Left ventricle myocardium superior (tissue), 1 donor: ENCODE results near the gene U2AF2. TPM values are rescaled to one million over a fixed set of nuclear protein-coding genes. Genes with fewer than 3 reads are reported as not detected.
A peak's percentile ranks its signal among the peaks of the same experiment; 100 is the strongest.

ENCODE experiments used
- ATAC-seq: fragments of 200-7000 bp; cut with Tn5 transposase; one replicate; pipeline ENCODE4 v1.9.1; 2020; ENCODE audit warnings: mild to moderate bottlenecking, moderate library complexity
- DNase-seq: peaks from one replicate; pipeline ENCODE4 v3.0.0-alpha.2; 2020
- intact Hi-C: fragments of 100-400 bp; cut with micrococcal nuclease; formaldehyde crosslinking; loops from one replicate; pipeline ENCODE4 v1.11.0; 2022
- total RNA-seq: library from RNA; stranded (reverse); fragmentation: NEBNext Ultra II Directional; extraction: Animal tissue kit (Norgen Biotek cat#: 25700); gene quantifications from one replicate; pipeline ENCODE4 v1.2.1, GENCODE V29; 2021
- donor health status: DM: no; HTN: yes; CAD: no; lungs with severe emphysema.

U2AF2 gene
- total RNA-seq, 1 donor from 2014 or later, result 79.9 TPM

DNA sequence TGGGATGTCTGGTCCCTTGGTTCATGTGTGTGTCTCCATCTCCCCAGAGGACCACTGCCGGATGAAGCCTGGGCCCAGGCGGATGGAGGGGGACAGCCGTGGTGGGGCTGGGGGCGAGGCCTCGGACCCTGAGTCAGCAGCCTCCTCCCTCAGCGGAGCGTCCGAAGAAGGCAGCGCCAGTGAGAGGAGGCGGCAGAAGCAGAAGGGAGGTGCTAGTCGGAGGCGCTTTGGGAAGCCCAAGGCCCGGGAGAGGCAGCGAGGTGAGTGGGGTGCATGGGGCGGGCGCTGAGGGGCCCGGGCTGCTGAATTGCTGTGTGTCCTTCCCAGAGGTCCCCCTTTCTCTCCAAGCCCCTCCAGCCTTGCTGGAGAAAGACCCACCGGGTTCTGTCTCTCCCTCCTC, 3.6 kb upstream of the U2AF2 start:
- intact Hi-C loops, result no loop called here
- DNase-seq (no peak), ATAC-seq (no peak)

GRCh38 chr19:55652311-55653128, 2.3 kb upstream of the U2AF2 start:
- intact Hi-C loops, result no loop called here
- ATAC-seq (no peak), DNase-seq (peak; percentile 59)

DNA sequence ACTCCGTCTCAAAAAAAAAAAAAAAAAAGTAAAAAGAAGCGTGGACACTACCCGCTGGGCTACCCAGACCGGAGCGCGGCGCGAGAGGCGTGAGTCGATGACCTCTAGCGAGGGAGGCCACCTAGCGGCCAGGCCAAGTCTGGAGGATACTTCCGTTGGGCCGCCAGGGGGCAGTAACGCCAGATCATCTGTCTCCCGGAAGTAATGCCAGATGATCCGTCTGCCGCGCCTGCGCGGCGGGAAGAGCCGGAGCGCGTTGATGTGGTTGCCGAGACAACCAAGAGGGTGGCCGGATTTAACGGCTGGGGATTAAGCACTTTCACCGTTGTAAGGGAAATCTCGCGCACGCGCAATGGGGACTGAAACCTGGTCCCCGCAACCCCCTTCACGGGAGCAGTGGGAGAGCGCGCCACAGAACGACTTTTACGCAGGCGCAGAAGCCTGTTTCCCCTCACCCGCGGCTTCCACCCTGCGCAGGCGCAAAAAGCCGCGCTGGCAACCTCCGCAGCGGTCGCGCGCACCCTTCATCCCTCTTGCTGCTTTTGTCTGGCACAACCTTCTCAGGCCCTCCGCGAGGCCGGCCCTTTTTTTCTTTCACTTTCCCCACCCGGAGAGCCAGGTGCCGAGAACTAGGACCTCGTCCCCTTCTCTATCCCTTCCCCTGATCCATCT, 1.0 kb upstream of the U2AF2 start:
- DNase-seq (peak; percentile 98), ATAC-seq (peak; percentile 73)
- intact Hi-C loops, result no loop called here

DNA sequence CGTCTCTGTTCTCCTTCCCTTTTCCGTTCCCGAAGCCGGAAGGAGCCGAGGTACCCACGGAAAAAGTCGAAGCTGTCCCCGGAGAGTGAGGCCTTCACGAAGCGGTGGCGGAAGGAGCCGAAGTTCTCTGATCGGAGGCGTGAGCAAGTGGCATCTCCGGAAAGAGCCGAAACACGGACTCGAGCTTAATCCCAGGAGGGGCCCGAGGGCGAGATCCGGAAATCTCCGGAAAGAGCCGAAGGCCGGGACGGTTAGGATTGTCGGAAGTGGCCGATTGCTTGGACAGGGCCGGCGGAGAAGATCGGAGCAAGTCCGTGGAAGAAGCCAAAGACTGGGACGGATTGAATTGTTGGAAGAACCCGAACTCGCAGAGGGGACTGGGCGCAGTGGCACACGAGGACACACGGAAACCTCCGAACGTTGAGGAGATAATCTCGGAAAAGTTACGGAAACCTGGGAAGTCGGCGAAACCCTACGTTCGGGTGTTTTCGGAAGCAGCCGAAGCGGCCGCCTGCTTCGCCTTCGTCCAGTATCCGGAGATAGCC, 440 bp upstream of the U2AF2 start:
- ATAC-seq, result peak; percentile 77
- peak; percentile 99 for DNase-seq
- intact Hi-C loops, result no loop called here

DNA sequence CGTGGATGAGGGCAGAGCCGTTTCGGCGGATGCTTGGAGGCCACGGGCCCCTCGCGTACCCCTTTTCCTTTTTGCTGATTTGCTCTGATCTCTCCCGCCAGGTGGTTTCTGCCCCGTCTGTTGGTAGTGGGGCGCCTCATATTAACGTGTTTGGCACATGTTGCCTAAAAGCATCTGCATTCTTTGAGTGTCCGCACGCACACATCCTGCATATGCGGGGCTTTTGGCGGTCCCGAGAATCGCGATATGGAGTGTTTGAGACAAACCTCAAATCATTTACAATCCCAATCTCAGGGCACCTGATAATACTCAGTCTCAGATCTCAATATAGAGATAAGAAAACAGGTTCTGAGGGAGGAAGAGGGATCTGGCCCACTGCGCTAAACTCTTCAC, 809 bp downstream of the U2AF2 start:
- intact Hi-C loops, result no loop called here
- no peak for ATAC-seq
- DNase-seq, result no peak

DNA sequence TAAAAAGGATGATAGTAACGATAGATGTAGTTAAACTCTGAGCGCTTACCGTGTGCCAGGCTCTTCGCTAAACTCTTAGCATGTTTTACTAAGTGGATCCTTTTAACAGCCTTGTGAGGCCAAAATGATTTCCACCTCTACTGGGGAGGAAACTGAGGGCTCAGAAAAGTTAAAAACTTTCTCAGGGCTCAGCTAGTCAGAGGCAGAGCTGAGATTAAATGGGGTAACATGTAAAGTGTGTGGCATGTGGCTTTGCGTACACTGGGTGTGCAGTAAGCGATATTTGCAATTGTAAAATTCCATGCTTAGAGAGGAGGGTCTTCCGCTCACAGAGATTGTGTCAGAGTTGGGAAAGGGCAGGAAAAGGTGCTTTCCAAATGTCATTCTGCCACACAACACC, 1.7 kb downstream of the U2AF2 start:
- ATAC-seq, result no peak
- intact Hi-C loops, result no loop called here
- no peak for DNase-seq

GRCh38 chr19:55656988-55657747, 2.3 kb downstream of the U2AF2 start:
- intact Hi-C loops, result no loop called here
- ATAC-seq (no peak), DNase-seq (no peak)

DNA sequence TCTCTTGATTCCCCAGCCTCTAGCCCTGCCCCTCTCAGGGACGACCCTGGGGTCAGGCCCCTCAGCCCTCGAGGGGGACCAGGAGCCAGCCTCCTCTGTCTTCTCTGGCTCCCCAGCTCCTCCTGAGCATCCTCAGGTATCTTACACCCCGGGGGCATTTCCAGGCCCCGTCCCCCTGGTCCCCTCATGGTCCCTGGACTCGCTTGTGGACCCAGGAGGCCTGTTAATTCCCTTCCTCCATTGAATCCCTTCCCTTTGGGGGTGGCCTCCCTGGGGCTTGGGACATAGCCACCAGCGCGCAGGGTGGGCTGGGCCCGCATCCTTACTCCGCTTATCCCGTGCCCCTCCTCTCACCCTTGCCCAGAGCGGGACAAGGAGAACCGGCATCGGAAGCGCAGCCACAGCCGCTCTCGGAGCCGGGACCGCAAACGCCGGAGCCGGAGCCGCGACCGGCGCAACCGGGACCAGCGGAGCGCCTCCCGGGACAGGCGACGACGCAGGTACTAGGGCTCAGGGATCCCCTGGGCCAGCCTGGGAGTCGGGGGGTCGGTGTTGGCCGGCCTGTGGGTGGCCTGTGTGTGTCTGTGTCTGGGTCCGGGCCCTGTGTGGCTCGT, 4.1 kb downstream of the U2AF2 start:
- intact Hi-C loops, result no loop called here
- DNase-seq (no peak), ATAC-seq (no peak)

GRCh38 chr19:55659822-55660221, 5.0 kb downstream of the U2AF2 start:
- intact Hi-C loops, result no loop called here
- DNase-seq (no peak), ATAC-seq (no peak)

DNA sequence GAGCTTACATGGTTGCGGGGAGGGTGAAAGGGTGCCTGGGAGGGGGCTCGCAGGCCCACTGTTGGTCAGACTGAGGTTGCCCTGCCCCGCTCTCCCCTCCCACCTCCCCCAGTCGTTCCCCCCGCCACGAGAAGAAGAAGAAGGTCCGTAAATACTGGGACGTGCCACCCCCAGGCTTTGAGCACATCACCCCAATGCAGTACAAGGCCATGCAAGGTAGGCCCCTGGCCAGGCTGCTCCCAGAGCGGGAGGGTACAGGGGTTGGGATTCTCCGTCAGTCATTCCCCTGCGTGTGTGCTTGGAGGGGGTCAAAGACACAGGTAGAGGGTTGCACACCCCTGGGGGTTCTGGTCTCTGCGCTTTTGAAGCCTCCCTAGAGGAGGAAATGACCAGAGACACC, 5.6 kb downstream of the U2AF2 start:
- intact Hi-C loops, result no loop called here
- no peak for ATAC-seq
- DNase-seq, result no peak

GRCh38 chr19:55660991-55661390, 6.2 kb downstream of the U2AF2 start:
- ATAC-seq, result no peak
- intact Hi-C loops, result no loop called here
- no peak for DNase-seq

GRCh38 chr19:55661826-55662225, 7.0 kb downstream of the U2AF2 start:
- ATAC-seq (no peak), DNase-seq (no peak)

GRCh38 chr19:55663846-55664536, 9.2 kb downstream of the U2AF2 start:
- no peak for DNase-seq
- intact Hi-C loops, result no loop called here
- no peak for ATAC-seq

More at GRCh38 chr19:55661826-55662225, 7.0 kb downstream of the U2AF2 start:
- intact Hi-C loops, result no loop called here

GRCh38 chr19:55666343-55667005, 11.6 kb downstream of the U2AF2 start:
- intact Hi-C loops, result no loop called here
- no peak for ATAC-seq

GRCh38 chr19:55667006-55667381, 12.2 kb downstream of the U2AF2 start:
- intact Hi-C loops, result no loop called here

More at GRCh38 chr19:55666343-55667005, 11.6 kb downstream of the U2AF2 start:
- no peak for DNase-seq

GRCh38 chr19:55667511-55667910, 12.7 kb downstream of the U2AF2 start:
- no peak for DNase-seq
- intact Hi-C loops, result no loop called here
- ATAC-seq, result no peak

More at GRCh38 chr19:55667006-55667381, 12.2 kb downstream of the U2AF2 start:
- ATAC-seq (no peak), DNase-seq (no peak)

DNA sequence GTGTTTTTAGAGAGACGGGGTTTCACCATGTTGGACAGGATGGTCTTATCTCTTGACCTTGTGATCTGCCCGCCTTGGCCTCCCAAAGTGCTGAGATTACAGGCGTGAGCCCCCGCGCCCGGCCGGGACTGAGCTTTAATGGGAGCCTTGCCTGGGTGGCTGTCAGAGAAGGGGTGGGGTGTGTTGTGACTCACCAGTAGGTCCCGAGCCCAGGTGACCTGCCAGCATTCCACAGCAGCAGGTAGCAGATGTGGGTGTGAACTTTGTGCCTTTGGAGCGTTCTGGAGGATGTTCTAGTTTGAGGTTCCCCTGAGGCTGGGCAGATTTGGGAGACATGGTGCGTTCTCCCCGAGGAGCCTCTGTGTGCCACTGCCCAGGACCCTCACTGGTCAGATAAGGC, 13.1 kb downstream of the U2AF2 start:
- ATAC-seq, result no peak
- intact Hi-C loops, result no loop called here
- DNase-seq, result no peak

DNA sequence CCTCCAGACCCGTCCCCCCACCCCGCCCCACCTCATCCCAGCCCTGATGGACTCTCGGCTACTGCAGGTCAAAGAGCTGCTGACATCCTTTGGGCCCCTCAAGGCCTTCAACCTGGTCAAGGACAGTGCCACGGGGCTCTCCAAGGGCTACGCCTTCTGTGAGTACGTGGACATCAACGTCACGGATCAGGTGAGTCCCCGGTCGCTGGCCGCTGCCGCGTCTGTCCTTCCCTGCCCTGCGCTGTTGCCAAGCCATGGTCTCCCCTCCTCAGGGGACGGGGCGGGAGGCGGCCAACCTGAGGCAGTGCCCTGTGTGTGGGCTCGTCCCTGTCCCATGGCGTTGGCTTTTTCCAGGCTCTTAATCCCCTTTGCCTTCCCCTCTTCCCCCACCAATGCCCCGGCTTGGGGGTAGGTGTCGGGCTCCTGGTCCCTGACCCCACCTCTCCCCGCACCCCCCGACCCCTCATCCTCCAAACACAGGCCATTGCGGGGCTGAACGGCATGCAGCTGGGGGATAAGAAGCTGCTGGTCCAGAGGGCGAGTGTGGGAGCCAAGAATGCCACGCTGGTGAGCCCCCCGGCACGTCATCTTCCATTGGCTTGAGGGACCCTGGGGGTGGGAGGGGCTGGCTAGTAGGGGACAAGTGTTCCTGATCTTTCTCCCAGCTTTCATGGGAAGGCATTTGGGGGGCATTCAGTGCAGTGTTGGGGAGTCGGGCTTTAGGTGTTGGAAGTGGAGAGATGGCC, 13.9 kb downstream of the U2AF2 start:
- ATAC-seq (no peak), DNase-seq (no peak)
- intact Hi-C loops, result no loop called here
